Colonic mucosa (tissue), 4 donors: ENCODE measurements around the gene TEKT2. TPM values are rescaled to one million over a fixed set of nuclear protein-coding genes. Genes with fewer than 3 reads are reported as not detected.

Experiments used
- DNase-seq: peaks from one replicate; pipeline ENCODE4 v3.0.0-alpha.2; 2020
- H3K27ac ChIP-seq: fragments of 200-600 bp; one replicate; pipeline ENCODE4 v1.8.0; 2021
- H3K27me3 ChIP-seq: fragments of 200-600 bp; one replicate; pipeline ENCODE4 v1.8.0; 2021
- H3K36me3 ChIP-seq: fragments of 200-600 bp; one replicate; pipeline ENCODE4 v1.8.0; 2021
- H3K4me1 ChIP-seq: fragments of 200-600 bp; one replicate; pipeline ENCODE4 v1.8.0; 2021; ENCODE audit warnings: mild to moderate bottlenecking
- H3K4me3 ChIP-seq: fragments of 200-600 bp; one replicate; pipeline ENCODE4 v1.8.0; 2021
- H3K9ac ChIP-seq, 2 donors: one replicate each; pipeline ENCODE4 v1.7.0; 2013; ENCODE audit warnings: control low read depth in 2 of 2, low read depth in 2 of 2, low read length in 2 of 2
- H3K9me3 ChIP-seq: fragments of 200-600 bp; one replicate; pipeline ENCODE4 v1.8.0; 2021
- intact Hi-C: fragments of 100-400 bp; cut with DNase I; formaldehyde crosslinking; loops from one replicate; pipeline ENCODE4 v1.14.1; 2022
- total RNA-seq, 2 donors: library from RNA; stranded (reverse); fragmentation: NEBNext Ultra II Directional in 1 of 2; extraction: Animal tissue kit (Norgen Biotek cat#: 25700) in 1 of 2; gene quantifications; one replicate each; pipeline ENCODE4 v1.2.1, GENCODE V29; 2021
- TF ChIP-seq, protein P1 (sequence below): fragments of 200-600 bp; IDR thresholded peaks from one replicate; pipeline ENCODE4 v1.8.0; 2022; ENCODE audit warnings: antibody characterized with exemption, mild to moderate bottlenecking
- donor health status: healthy.
- donor health status: DM: no; HTN: no; CAD: no.
- donor health status: DM: no; HTN: no; CAD: no.

Gene TEKT2
- total RNA-seq, 2 donors from 2014 or later: 0.13 TPM; not detected in 1

DNA sequence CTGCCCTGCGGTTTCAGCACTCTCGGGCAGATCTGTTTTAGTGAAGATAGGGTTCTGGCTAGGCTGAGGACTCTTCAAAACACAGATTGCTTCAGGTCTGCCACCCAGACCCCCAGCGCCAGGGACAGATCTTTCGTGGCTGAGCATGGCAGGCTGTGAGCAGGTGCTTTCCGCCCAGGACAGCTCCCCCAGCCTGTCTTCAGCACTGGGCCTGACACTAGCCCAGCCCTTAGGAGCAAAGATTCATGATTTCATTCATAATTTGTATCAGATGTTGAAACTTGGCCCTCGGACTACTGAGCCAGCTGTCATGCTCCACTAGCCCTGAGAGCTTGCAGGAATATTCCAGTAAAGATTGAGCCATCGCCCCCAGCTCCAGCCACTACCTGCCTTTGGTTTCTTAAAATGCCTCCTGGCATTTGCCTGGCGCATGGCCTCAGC is 10.7 kb downstream of the TEKT2 start:
- peaks cover 20% of the 10 kb centered on the region for H3K36me3 ChIP-seq
- H3K4me3 ChIP-seq: no peak overlapping the region
- no peaks in the 10 kb centered on the region for H3K27me3 ChIP-seq
- intact Hi-C loops: loop anchor here (5.0 to 10.0 kb wide), 4 partner anchors 38 to 330 kb away; no protein-coding TSS in a partner anchor
- TF ChIP-seq, protein P1, sequence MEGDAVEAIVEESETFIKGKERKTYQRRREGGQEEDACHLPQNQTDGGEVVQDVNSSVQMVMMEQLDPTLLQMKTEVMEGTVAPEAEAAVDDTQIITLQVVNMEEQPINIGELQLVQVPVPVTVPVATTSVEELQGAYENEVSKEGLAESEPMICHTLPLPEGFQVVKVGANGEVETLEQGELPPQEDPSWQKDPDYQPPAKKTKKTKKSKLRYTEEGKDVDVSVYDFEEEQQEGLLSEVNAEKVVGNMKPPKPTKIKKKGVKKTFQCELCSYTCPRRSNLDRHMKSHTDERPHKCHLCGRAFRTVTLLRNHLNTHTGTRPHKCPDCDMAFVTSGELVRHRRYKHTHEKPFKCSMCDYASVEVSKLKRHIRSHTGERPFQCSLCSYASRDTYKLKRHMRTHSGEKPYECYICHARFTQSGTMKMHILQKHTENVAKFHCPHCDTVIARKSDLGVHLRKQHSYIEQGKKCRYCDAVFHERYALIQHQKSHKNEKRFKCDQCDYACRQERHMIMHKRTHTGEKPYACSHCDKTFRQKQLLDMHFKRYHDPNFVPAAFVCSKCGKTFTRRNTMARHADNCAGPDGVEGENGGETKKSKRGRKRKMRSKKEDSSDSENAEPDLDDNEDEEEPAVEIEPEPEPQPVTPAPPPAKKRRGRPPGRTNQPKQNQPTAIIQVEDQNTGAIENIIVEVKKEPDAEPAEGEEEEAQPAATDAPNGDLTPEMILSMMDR: no peak
- no peak for DNase-seq
- no peak overlapping the region for H3K9ac ChIP-seq
- H3K27ac ChIP-seq: no peak overlapping the region
- no peaks in the 10 kb centered on the region for H3K9me3 ChIP-seq
- H3K4me1 ChIP-seq: no peaks in the 10 kb centered on the region

DNA sequence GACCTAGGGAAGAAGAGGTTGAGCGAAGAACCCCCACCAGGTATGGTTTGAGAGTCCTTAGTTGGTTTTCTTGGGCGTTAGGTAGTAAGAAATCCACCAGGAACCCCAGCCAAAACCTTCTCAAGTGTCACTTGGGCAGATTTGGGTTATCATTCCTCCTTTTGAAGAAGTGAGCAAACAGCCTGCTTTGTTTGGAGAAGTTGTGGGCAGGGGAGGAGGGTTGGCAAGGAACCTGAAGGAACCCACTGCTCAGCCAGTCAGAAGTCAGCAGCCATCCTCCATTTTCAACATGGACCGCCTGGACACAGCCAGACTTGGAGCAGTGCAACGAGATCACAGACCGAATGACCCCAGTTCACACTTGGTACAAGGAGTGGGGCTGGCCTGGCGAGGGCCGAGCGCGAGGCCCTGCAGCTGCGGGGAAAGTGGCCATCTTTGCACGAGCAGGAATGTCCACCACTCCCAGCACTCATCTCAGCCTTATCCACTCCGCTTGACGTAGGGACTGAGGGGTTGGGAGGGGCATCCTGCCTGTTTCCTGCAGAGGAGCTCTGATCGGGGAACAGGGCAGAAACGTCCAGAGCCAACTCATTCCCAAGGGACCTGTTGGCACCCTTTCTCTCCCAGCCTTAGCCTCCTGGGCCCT is 12.0 kb downstream of the TEKT2 start:
- Histone ChIP-seq H3K9me3 (no peaks in the 10 kb centered on the region), H3K4me1 (no peaks in the 10 kb centered on the region), H3K27ac (no peak overlapping the region), H3K27me3 (no peaks in the 10 kb centered on the region), H3K9ac (no peak overlapping the region), H3K36me3 (peaks cover 20% of the 10 kb centered on the region), H3K4me3 (no peak overlapping the region)
- DNase-seq: no peak
- TF ChIP-seq, protein P1: no peak
- intact Hi-C loops: loop anchor here (5.0 to 10.0 kb wide), 3 partner anchors 36 to 329 kb away; no protein-coding TSS in a partner anchor

DNA sequence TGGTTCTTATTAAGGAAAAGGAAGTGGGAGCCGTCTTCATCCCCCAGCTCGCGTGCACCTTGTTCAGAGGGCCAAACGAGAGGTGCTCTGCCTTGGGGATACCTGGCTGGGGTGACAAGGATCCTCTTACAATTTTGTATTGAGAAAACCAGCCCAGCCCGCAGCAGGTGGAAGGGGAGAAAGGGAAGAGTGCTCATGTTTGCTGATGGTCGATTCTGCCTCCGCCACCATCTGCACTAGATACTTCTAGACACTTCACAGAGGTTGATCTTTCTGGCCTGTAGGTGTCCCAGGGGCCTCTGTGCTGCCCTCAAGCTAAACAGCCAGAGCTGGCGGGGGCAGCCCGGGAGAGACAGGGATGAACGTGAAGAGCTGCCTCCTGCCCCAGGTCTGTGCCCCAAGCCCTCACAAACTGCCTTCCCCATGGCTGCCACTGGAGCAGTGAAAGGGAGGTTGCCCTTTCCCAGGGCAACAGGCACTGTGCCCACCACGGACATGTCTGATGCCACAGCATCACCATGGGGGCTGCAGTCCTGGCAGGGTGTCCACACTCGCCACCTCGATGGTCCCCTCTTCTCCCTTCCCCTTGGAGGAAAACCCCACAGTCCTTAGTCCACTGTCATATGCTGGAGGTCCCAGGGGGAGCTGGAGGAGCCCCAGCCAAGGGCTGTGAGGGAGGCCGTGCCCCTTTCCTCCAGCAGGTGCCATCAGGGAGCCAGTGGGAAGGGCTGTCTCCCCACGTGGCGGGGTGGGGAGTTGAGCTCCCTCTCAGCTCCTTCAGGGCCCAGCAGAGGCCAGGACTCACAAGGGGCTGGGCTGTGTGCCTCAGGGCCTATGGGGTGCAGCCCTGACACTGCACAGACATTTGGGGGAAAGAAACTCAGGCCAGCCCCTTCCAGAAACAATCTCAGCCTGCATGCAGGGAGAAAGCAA is 12.9 kb downstream of the TEKT2 start:
- Histone ChIP-seq H3K4me3 (no peak overlapping the region), H3K27ac (no peak overlapping the region), H3K4me1 (no peaks in the 10 kb centered on the region), H3K27me3 (no peaks in the 10 kb centered on the region), H3K36me3 (peaks cover 20% of the 10 kb centered on the region), H3K9ac (no peak overlapping the region), H3K9me3 (no peaks in the 10 kb centered on the region)
- intact Hi-C loops: loop anchor here (5.0 to 10.0 kb wide), 3 partner anchors 36 to 328 kb away; no protein-coding TSS in a partner anchor
- DNase-seq: no peak
- TF ChIP-seq, protein P1: no peak

DNA sequence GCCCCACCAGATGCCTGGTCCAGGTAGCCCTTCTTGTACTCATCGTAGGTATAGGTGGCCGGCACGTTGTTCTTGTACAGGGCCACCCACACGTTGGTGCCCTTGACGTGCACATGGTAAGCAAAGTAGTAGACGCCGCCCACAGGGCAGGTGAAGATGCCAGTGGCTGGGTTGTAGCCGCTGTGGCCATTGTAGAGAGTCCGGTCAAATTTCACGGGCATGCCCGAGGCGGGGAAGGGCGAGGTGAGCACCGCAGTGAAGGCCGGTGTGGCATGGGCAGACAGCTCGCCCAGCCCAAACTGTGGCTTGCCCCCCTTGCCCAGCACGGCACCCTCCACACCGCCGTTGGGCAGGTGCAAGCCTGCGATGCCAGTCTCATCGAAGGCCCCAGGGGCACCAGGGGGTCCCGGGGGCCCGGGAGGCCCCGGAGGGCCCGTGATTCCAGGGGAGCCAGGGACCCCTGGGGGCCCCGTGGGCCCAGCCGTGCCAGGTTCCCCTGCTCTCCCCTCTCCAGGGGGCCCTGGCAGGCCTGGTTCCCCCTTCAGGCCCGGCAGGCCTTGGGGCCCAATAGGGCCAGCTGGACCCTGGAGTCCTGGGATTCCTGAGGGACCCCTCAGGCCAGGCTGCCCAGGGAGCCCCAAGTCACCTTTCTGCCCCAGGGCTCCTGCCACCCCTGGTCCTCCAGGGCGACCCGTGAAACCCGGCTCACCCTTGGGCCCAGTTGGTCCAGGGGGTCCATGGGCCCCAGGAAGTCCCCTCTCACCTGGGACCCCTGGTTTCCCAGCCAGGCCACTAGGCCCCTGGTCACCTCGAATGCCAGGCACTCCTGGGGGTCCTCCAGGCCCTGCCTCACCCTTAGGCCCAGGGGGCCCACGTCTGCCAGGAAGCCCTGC is 14.0 kb downstream of the TEKT2 start:
- H3K27ac ChIP-seq: no peak overlapping the region
- H3K4me3 ChIP-seq: no peak overlapping the region
- H3K27me3 ChIP-seq: no peaks in the 10 kb centered on the region
- no peaks in the 10 kb centered on the region for H3K4me1 ChIP-seq
- TF ChIP-seq, protein P1: no peak
- peaks cover 13% of the 10 kb centered on the region for H3K36me3 ChIP-seq
- no peak overlapping the region for H3K9ac ChIP-seq
- H3K9me3 ChIP-seq: no peaks in the 10 kb centered on the region
- no peak for DNase-seq
- intact Hi-C loops: loop anchor here (5.0 to 10.0 kb wide), 3 partner anchors 34 to 327 kb away; no protein-coding TSS in a partner anchor
